HepG2 (cell line): ENCODE data around the gene SYNGR2. TPM values are rescaled to one million over a fixed set of nuclear protein-coding genes. Genes with fewer than 3 reads are reported as not detected.

Source experiments
- AGO1 ChIP-seq: fragments of 200-400 bp; formaldehyde crosslinking; IDR thresholded peaks from 2 replicates; pipeline ENCODE4 v1.6.1; 2017; ENCODE audit warnings: mild to moderate bottlenecking, low read depth, low read length, moderate library complexity; ENCODE audit not compliant: poor library complexity, severe bottlenecking
- BRCA1 ChIP-seq: sonication (generic); formaldehyde crosslinking; IDR thresholded peaks from 2 replicates; pipeline ENCODE4 v1.4.0; 2020; ENCODE audit warnings: missing genetic modification reagents
- CEBPG ChIP-seq: IDR thresholded peaks from 2 replicates; pipeline ENCODE4 v1.6.1; 2016
- KLF15 ChIP-seq: sonication (generic); formaldehyde crosslinking; IDR thresholded peaks from 2 replicates; pipeline ENCODE4 v1.8.1; 2023; ENCODE audit warnings: borderline replicate concordance, mild to moderate bottlenecking, inconsistent platforms, missing genetic modification reagents, mixed read lengths
- NFATC3 ChIP-seq: sonication (generic); formaldehyde crosslinking; IDR thresholded peaks from 2 replicates; pipeline ENCODE4 v1.5.1; 2020; ENCODE audit warnings: mild to moderate bottlenecking, missing genetic modification reagents
- NR2F6 ChIP-seq, 2 experiments: IDR thresholded peaks; 2 replicates each; pipeline ENCODE4 v1.6.1; 2016; ENCODE audit warnings: antibody characterized with exemption in 1 of 2, mild to moderate bottlenecking in 1 of 2
- PAWR ChIP-seq: sonication (generic); formaldehyde crosslinking; IDR thresholded peaks from 2 replicates; pipeline ENCODE4 v1.4.0; 2020; ENCODE audit warnings: missing genetic modification reagents, mild to moderate bottlenecking, borderline replicate concordance
- POLR2G ChIP-seq: fragments of 200-400 bp; formaldehyde crosslinking; IDR thresholded peaks from 2 replicates; pipeline ENCODE4 v1.6.1; 2018; ENCODE audit warnings: mild to moderate bottlenecking, low read depth, low read length, moderate library complexity
- RAD51 ChIP-seq: fragments of 450-650 bp; IDR thresholded peaks from 2 replicates; pipeline ENCODE4 v1.6.1; 2016; ENCODE audit warnings: borderline replicate concordance
- RXRA ChIP-seq: sonication (generic); formaldehyde crosslinking; IDR thresholded peaks from 2 replicates; pipeline ENCODE4 v1.5.1; 2020; ENCODE audit warnings: missing genetic modification reagents
- SMARCE1 ChIP-seq: fragments of 450-650 bp; IDR thresholded peaks from 2 replicates; pipeline ENCODE4 v1.6.1; 2017; ENCODE audit warnings: borderline replicate concordance
- SSRP1 ChIP-seq: IDR thresholded peaks from 2 replicates; pipeline ENCODE4 v1.6.1; 2016; ENCODE audit warnings: control low read depth
- TOPORS ChIP-seq: sonication (generic); formaldehyde crosslinking; IDR thresholded peaks from 2 replicates; pipeline ENCODE4 v1.8.0; 2023; ENCODE audit warnings: mild to moderate bottlenecking, missing genetic modification reagents
- ZFY ChIP-seq: sonication (generic); formaldehyde crosslinking; IDR thresholded peaks from 2 replicates; pipeline ENCODE4 v1.4.0; 2020; ENCODE audit warnings: missing genetic modification reagents
- ZNF10 ChIP-seq: sonication (generic); formaldehyde crosslinking; IDR thresholded peaks from 2 replicates; pipeline ENCODE4 v1.4.0; 2020; ENCODE audit warnings: mild to moderate bottlenecking, low read depth, missing genetic modification reagents, borderline replicate concordance
- ZNF12 ChIP-seq: sonication (generic); formaldehyde crosslinking; IDR thresholded peaks from 2 replicates; pipeline ENCODE4 v1.5.0; 2020; ENCODE audit warnings: missing genetic modification reagents
- ZNF24 ChIP-seq: fragments of 450-650 bp; IDR thresholded peaks from 2 replicates; pipeline ENCODE4 v1.6.1; 2017; ENCODE audit warnings: antibody characterized with exemption, mild to moderate bottlenecking
- ZNF253 ChIP-seq: sonication (generic); formaldehyde crosslinking; IDR thresholded peaks from 2 replicates; pipeline ENCODE4 v1.8.0; 2022; ENCODE audit warnings: mild to moderate bottlenecking, missing genetic modification reagents, borderline replicate concordance
- ZNF282 ChIP-seq: fragments of 450-650 bp; IDR thresholded peaks from 2 replicates; pipeline ENCODE4 v1.6.1; 2018; ENCODE audit not compliant: partially characterized antibody
- ZNF33A ChIP-seq: sonication (generic); formaldehyde crosslinking; IDR thresholded peaks from 2 replicates; pipeline ENCODE4 v1.5.1; 2020; ENCODE audit warnings: missing genetic modification reagents, mild to moderate bottlenecking, moderate library complexity, borderline replicate concordance
- ZNF446 ChIP-seq: sonication (generic); formaldehyde crosslinking; IDR thresholded peaks from 2 replicates; pipeline ENCODE4 v1.5.0; 2020; ENCODE audit warnings: mild to moderate bottlenecking, missing genetic modification reagents
- ZNF496 ChIP-seq: sonication (generic); formaldehyde crosslinking; IDR thresholded peaks from 2 replicates; pipeline ENCODE4 v1.8.1; 2023; ENCODE audit warnings: mild to moderate bottlenecking, moderate library complexity, missing genetic modification reagents; ENCODE audit not compliant: insufficient replicate concordance
- ZNF614 ChIP-seq: IDR thresholded peaks from 2 replicates; pipeline ENCODE4 v1.6.1; 2018; ENCODE audit warnings: missing biosample characterization, missing genetic modification reagents, inconsistent platforms, borderline replicate concordance
- ZNF644 ChIP-seq: IDR thresholded peaks from 2 replicates; pipeline ENCODE4 v1.6.1; 2016; ENCODE audit warnings: low read depth
- ZNF674 ChIP-seq: sonication (generic); formaldehyde crosslinking; IDR thresholded peaks from 2 replicates; pipeline ENCODE4 v1.5.0; 2020; ENCODE audit warnings: low read depth, mild to moderate bottlenecking, missing genetic modification reagents
- ZNF761 ChIP-seq: sonication (generic); formaldehyde crosslinking; conservative IDR thresholded peaks from 2 replicates; pipeline ENCODE4 v1.4.0; 2020; ENCODE audit warnings: mild to moderate bottlenecking, missing genetic modification reagents
- ZSCAN21 ChIP-seq: sonication (generic); formaldehyde crosslinking; IDR thresholded peaks from 2 replicates; pipeline ENCODE4 v1.8.0; 2022; ENCODE audit warnings: mild to moderate bottlenecking, missing genetic modification reagents, moderate library complexity, borderline replicate concordance
- polyA plus RNA-seq, 8 experiments: library from polyadenylated mRNA; depleted of rRNA in 3 of 8; stranded (reverse) in 7 of 8; unstranded in 1 of 8; fragments of >200 nt; fragmentation: Illumina TruSeq in 4 of 8; extraction: Trizol in 4 of 8; gene quantifications; 2 replicates each; pipeline versions ENCODE4 v1.2.1 to v1.2.3, GENCODE V29; 2011 to 2016; ENCODE audit warnings: low read depth in 4 of 8, missing spikeins in 1 of 8, mixed read lengths in 1 of 8; ENCODE audit not compliant: insufficient read depth in 1 of 8
- total RNA-seq, 5 experiments: library from RNA; depleted of rRNA; stranded (reverse); fragments of >200 nt; fragmentation: Illumina TruSeq; extraction: Trizol; gene quantifications; 2 replicates each; pipeline ENCODE4 v1.2.3, GENCODE V29; 2016; ENCODE audit warnings: low read depth in 1 of 5
- TF ChIP-seq, protein P1 (sequence below): IDR thresholded peaks from 2 replicates; pipeline ENCODE4 v1.6.1; 2012; ENCODE audit warnings: low read length, improper control_type of control experiment
- TF ChIP-seq, protein P2 (sequence below): sonication (generic); formaldehyde crosslinking; IDR thresholded peaks from 2 replicates; pipeline ENCODE4 v1.8.0; 2022; ENCODE audit warnings: mild to moderate bottlenecking, missing genetic modification reagents, moderate library complexity

SYNGR2 gene
- total and polyA plus RNA-seq, 2 of the 13 experiments (the other 11 are each of a cell fraction or from before 2014, with no cell fraction given): 46.7 to 170 TPM

DNA sequence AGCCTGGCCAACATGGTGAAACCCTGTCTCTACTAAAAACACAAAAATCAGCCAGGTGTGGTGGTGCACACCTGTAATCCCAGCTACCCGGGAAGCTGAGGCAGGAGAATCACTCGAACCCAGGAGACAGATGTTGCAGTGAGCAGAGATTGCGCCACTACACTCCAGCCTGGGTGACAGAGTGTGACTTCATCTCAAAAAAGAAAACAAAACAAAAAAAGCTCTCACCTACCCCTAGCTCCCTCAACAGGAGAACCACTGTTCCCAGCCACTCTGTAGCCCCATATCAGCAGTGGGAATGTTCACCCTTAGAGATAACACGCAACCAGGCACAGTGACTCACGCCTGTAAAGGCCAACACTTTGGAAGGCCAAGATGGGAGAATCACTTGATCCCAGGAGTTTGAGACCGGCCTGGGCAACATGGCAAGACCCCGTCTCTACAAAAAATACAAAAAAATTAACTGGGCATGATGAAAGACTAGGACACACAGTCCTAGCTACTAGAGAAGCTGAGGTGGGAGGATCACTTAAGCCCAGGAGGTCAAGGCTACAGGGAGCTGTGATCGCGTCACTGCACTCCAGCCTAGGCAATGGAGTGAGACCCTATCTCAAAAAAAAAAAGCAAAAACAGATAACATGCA is 32.4 kb upstream of the SYNGR2 start (continued):
- TF ChIP-seq, protein P1, sequence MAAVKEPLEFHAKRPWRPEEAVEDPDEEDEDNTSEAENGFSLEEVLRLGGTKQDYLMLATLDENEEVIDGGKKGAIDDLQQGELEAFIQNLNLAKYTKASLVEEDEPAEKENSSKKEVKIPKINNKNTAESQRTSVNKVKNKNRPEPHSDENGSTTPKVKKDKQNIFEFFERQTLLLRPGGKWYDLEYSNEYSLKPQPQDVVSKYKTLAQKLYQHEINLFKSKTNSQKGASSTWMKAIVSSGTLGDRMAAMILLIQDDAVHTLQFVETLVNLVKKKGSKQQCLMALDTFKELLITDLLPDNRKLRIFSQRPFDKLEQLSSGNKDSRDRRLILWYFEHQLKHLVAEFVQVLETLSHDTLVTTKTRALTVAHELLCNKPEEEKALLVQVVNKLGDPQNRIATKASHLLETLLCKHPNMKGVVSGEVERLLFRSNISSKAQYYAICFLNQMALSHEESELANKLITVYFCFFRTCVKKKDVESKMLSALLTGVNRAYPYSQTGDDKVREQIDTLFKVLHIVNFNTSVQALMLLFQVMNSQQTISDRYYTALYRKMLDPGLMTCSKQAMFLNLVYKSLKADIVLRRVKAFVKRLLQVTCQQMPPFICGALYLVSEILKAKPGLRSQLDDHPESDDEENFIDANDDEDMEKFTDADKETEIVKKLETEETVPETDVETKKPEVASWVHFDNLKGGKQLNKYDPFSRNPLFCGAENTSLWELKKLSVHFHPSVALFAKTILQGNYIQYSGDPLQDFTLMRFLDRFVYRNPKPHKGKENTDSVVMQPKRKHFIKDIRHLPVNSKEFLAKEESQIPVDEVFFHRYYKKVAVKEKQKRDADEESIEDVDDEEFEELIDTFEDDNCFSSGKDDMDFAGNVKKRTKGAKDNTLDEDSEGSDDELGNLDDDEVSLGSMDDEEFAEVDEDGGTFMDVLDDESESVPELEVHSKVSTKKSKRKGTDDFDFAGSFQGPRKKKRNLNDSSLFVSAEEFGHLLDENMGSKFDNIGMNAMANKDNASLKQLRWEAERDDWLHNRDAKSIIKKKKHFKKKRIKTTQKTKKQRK: no peak
- TF ChIP-seq SMARCE1 (no peak), ZNF674 (CRISPR knock-in tag) (no peak), NFATC3 (CRISPR knock-in tag) (no peak), ZSCAN21 (0 out of 2 replicates have a peak, but pooled peaks have one; percentile 1), ZNF24 (no peak), RXRA (no peak), TOPORS (CRISPR knock-in tag) (no peak), SSRP1 (CRISPR knock-in tag) (no peak), ZNF644 (CRISPR knock-in tag) (0 out of 2 replicates have a peak, but pooled peaks have one; percentile 21), ZNF12 (no peak), ZNF614 (CRISPR knock-in tag) (no peak), BRCA1 (CRISPR knock-in tag) (no peak), KLF15 (CRISPR knock-in tag) (no peak), ZNF253 (CRISPR knock-in tag) (no peak), ZNF282 (no peak), CEBPG (peak; percentile 51; the same call in 1 of the 2 replicates), POLR2G (no peak), ZFY (0 out of 2 replicates have a peak, but pooled peaks have one; percentile 10), ZNF10 (CRISPR knock-in tag) (no peak), RAD51 (no peak), ZNF446 (no peak), ZNF33A (CRISPR knock-in tag) (no peak), NR2F6 (IDR thresholded peaks at IDR 0.05) (no peak; the same call in 1 of the 2 replicates), NR2F6 (CRISPR knock-in tag; IDR thresholded peaks at IDR 0.05) (peak; percentile 53), PAWR (CRISPR knock-in tag) (no peak), ZNF496 (no peak), AGO1 (no peak), ZNF761 (CRISPR knock-in tag) (no peak)
- TF ChIP-seq, protein P2, sequence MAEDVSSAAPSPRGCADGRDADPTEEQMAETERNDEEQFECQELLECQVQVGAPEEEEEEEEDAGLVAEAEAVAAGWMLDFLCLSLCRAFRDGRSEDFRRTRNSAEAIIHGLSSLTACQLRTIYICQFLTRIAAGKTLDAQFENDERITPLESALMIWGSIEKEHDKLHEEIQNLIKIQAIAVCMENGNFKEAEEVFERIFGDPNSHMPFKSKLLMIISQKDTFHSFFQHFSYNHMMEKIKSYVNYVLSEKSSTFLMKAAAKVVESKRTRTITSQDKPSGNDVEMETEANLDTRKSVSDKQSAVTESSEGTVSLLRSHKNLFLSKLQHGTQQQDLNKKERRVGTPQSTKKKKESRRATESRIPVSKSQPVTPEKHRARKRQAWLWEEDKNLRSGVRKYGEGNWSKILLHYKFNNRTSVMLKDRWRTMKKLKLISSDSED: no peak
